ENCODE measurements around the gene AP4S1.
A peak's percentile ranks its signal among the peaks of the same experiment; 100 is the strongest.
"Not testable (repeated sequence)": the region's sequence is repeated elsewhere in the genome, so short reads cannot be mapped to it uniquely, and the experiment has no call there.

AP4S1 gene

GRCh38 chr14:31083781-31084180 is 58.3 kb downstream of the AP4S1 start:
- Histone ChIP-seq H3K9ac (ENCODE audit: low read length) (peak overlapping the region; percentile 43), H3K4me2 (ENCODE audit: low read depth, low read length, poor library complexity, severe bottlenecking) (peak overlapping the region; percentile 62)

GRCh38 chr14:31084385-31084784 is 58.9 kb downstream of the AP4S1 start:
- H3K4me2 ChIP-seq (ENCODE audit: low read depth, low read length, poor library complexity, severe bottlenecking): peak overlapping the region; percentile 62
- H3K27me3 ChIP-seq (ENCODE audit: low read length): no peaks in the 10 kb centered on the region
- H3K79me2 ChIP-seq (ENCODE audit: insufficient read depth, low read length): no peaks in the 10 kb centered on the region
- H3K36me3 ChIP-seq (ENCODE audit: low read length): no peaks in the 10 kb centered on the region
- H2AFZ ChIP-seq (ENCODE audit: low read depth, low read length, severe bottlenecking): peak overlapping the region; percentile 78
- peaks cover 4% of the 10 kb centered on the region; the same call in 1 of the 2 replicates for H3F3A ChIP-seq (ENCODE audit: insufficient read depth)
- no peaks in the 10 kb centered on the region for H4K20me1 ChIP-seq (ENCODE audit: low read depth, low read length)
- H3K9me3 ChIP-seq (ENCODE audit: insufficient read depth, low read length): no peaks in the 10 kb centered on the region
- H3K27ac ChIP-seq (ENCODE audit: low read depth, low read length): peak overlapping the region; percentile 63
- H3K9me2 ChIP-seq (replicated peaks; ENCODE audit: insufficient read depth, low read length): no peaks in the 10 kb centered on the region
- TF ChIP-seq CTCF (IDR thresholded peaks at IDR 0.05; ENCODE audit: insufficient read depth, low read length, poor library complexity, severe bottlenecking) (peak; percentile 10), EZH2phosphoT487 (conservative IDR thresholded peaks at IDR 0.05; ENCODE audit: low read length) (no peak)
- peak overlapping the region; percentile 43 for H3K9ac ChIP-seq (ENCODE audit: low read length)
- H3K4me3 ChIP-seq (ENCODE audit: insufficient read depth, low read length, poor library complexity, severe bottlenecking): no peak overlapping the region

More at GRCh38 chr14:31083781-31084180, 58.3 kb downstream of the AP4S1 start:
- H3K79me2 ChIP-seq (ENCODE audit: insufficient read depth, low read length): no peaks in the 10 kb centered on the region
- H3K9me3 ChIP-seq (ENCODE audit: insufficient read depth, low read length): no peaks in the 10 kb centered on the region
- no peak overlapping the region for H3K4me3 ChIP-seq (ENCODE audit: insufficient read depth, low read length, poor library complexity, severe bottlenecking)
- no peaks in the 10 kb centered on the region for H4K20me1 ChIP-seq (ENCODE audit: low read depth, low read length)
- no peaks in the 10 kb centered on the region for H3K36me3 ChIP-seq (ENCODE audit: low read length)
- no peaks in the 10 kb centered on the region for H3K9me2 ChIP-seq (replicated peaks; ENCODE audit: insufficient read depth, low read length)
- H3K27me3 ChIP-seq (ENCODE audit: low read length): no peaks in the 10 kb centered on the region
- no peak for TF ChIP-seq CTCF (IDR thresholded peaks at IDR 0.05; ENCODE audit: insufficient read depth, low read length, poor library complexity, severe bottlenecking)
- TF ChIP-seq EZH2phosphoT487 (conservative IDR thresholded peaks at IDR 0.05; ENCODE audit: low read length): no peak
- H2AFZ ChIP-seq (ENCODE audit: low read depth, low read length, severe bottlenecking): peak overlapping the region; percentile 78
- peaks cover 4% of the 10 kb centered on the region; the same call in 1 of the 2 replicates for H3F3A ChIP-seq (ENCODE audit: insufficient read depth)
- peak overlapping the region; percentile 63 for H3K27ac ChIP-seq (ENCODE audit: low read depth, low read length)

- TF ChIP-seq EZH2phosphoT487 (conservative IDR thresholded peaks at IDR 0.05; ENCODE audit: low read length) (no peak), CTCF (IDR thresholded peaks at IDR 0.05; ENCODE audit: insufficient read depth, low read length, poor library complexity, severe bottlenecking) (no peak)
Measured at GRCh38 chr14:31085027-31085426, 59.6 kb downstream of the AP4S1 start.

GRCh38 chr14:31086466-31086865 is 61.0 kb downstream of the AP4S1 start:
- not testable (repeated sequence) for H3K79me2 ChIP-seq (ENCODE audit: insufficient read depth, low read length); H3K27ac ChIP-seq (ENCODE audit: low read depth, low read length); H3K4me2 ChIP-seq (ENCODE audit: low read depth, low read length, poor library complexity, severe bottlenecking)

More at GRCh38 chr14:31085027-31085426, 59.6 kb downstream of the AP4S1 start:
- Histone ChIP-seq H3K4me2 (ENCODE audit: low read depth, low read length, poor library complexity, severe bottlenecking) (no peak overlapping the region), H3F3A (ENCODE audit: insufficient read depth) (peaks cover 4% of the 10 kb centered on the region; the same call in 1 of the 2 replicates), H3K9ac (ENCODE audit: low read length) (peak overlapping the region; percentile 43), H2AFZ (ENCODE audit: low read depth, low read length, severe bottlenecking) (peak overlapping the region; percentile 78), H3K9me2 (replicated peaks; ENCODE audit: insufficient read depth, low read length) (no peaks in the 10 kb centered on the region), H4K20me1 (ENCODE audit: low read depth, low read length) (no peaks in the 10 kb centered on the region), H3K4me3 (ENCODE audit: insufficient read depth, low read length, poor library complexity, severe bottlenecking) (no peak overlapping the region), H3K27ac (ENCODE audit: low read depth, low read length) (peak overlapping the region; percentile 53; the same call in 1 of the 2 replicates), H3K79me2 (ENCODE audit: insufficient read depth, low read length) (no peaks in the 10 kb centered on the region), H3K36me3 (ENCODE audit: low read length) (no peaks in the 10 kb centered on the region), H3K27me3 (ENCODE audit: low read length) (no peaks in the 10 kb centered on the region), H3K9me3 (ENCODE audit: insufficient read depth, low read length) (no peaks in the 10 kb centered on the region)

More at GRCh38 chr14:31086466-31086865, 61.0 kb downstream of the AP4S1 start:
- H3K36me3 ChIP-seq (ENCODE audit: low read length); H3K4me3 ChIP-seq (ENCODE audit: insufficient read depth, low read length, poor library complexity, severe bottlenecking); H3F3A ChIP-seq (ENCODE audit: insufficient read depth); H3K9me3 ChIP-seq (ENCODE audit: insufficient read depth, low read length); H3K27me3 ChIP-seq (ENCODE audit: low read length); H3K9ac ChIP-seq (ENCODE audit: low read length); H4K20me1 ChIP-seq (ENCODE audit: low read depth, low read length); H3K9me2 ChIP-seq (replicated peaks; ENCODE audit: insufficient read depth, low read length); H2AFZ ChIP-seq (ENCODE audit: low read depth, low read length, severe bottlenecking): not testable (repeated sequence)

All from SU-DHL-6 (cell line).